Measurements from ENCODE around the gene KIAA0319L. TPM values are rescaled to one million over a fixed set of nuclear protein-coding genes. Genes with fewer than 3 reads are reported as not detected.

The KIAA0319L gene
- total and polyA plus RNA-seq, 8 donors: 13.1 to 146 (median 39.1) TPM

GRCh38 chr1:35539073-35539823 lies 18.0 kb downstream of the KIAA0319L start:
- Histone ChIP-seq H3K9me3 (no peaks in the 10 kb centered on the region), H3K27ac (peak overlapping the region; percentile 1 to 69 (median 52)), H3K4me3 (no peak overlapping the region), H3K36me3 (peaks cover 0 to 4% (median 0%) of the 10 kb centered on the region in 4 donors), H3K27me3 (no peaks in the 10 kb centered on the region), H3K4me1 (peaks cover 23 to 68% (median 42%) of the 10 kb centered on the region in 4 donors)
- intact Hi-C loops (cut with DNase I; ENCODE audit: low total_unique reads): no loop called here
- DNase-seq: peak in 1 of 2 donors; percentile 45
- no peak for TF ChIP-seq POLR2AphosphoS5 (IDR thresholded peaks at IDR 0.05)
- TF ChIP-seq, protein P1, sequence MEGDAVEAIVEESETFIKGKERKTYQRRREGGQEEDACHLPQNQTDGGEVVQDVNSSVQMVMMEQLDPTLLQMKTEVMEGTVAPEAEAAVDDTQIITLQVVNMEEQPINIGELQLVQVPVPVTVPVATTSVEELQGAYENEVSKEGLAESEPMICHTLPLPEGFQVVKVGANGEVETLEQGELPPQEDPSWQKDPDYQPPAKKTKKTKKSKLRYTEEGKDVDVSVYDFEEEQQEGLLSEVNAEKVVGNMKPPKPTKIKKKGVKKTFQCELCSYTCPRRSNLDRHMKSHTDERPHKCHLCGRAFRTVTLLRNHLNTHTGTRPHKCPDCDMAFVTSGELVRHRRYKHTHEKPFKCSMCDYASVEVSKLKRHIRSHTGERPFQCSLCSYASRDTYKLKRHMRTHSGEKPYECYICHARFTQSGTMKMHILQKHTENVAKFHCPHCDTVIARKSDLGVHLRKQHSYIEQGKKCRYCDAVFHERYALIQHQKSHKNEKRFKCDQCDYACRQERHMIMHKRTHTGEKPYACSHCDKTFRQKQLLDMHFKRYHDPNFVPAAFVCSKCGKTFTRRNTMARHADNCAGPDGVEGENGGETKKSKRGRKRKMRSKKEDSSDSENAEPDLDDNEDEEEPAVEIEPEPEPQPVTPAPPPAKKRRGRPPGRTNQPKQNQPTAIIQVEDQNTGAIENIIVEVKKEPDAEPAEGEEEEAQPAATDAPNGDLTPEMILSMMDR (IDR thresholded peaks at IDR 0.05): no peak
- no peak for TF ChIP-seq POLR2A (IDR thresholded peaks at IDR 0.05)
- TF ChIP-seq EP300 (IDR thresholded peaks at IDR 0.05): no peak
- 55 to 73% (median 62%) methylated on average over 6 of the region's 6 CpGs for WGBS, 5 donors

DNA sequence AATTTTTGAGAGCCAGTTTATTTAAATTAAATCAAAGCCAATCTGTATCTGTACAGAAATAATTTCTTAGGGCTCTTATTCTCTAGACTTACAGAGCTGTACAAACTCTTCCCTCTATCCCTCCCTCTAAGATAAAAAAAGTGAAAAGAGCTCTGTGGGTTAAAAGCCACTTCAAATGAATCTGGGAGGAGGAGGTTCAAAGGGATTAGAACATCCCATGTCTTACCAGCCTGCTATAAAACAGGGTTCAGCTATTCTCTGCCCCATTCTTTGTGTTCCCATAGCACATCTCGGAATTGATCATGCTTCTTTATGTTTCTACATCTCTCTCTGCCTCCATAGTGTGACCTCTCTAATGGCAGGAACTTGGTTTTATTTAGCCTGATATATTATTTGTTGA lies 19.4 kb downstream of the KIAA0319L start:
- TF ChIP-seq, protein P1 (IDR thresholded peaks at IDR 0.05): no peak
- TF ChIP-seq POLR2AphosphoS5 (IDR thresholded peaks at IDR 0.05) (no peak), EP300 (IDR thresholded peaks at IDR 0.05) (no peak), POLR2A (IDR thresholded peaks at IDR 0.05) (no peak)
- Histone ChIP-seq H3K4me3 (no peak overlapping the region), H3K27ac (peak overlapping the region in 2 of 5 donors; percentile 4), H3K4me1 (peaks cover 29 to 76% (median 49%) of the 10 kb centered on the region in 4 donors), H3K36me3 (no peaks in the 10 kb centered on the region), H3K27me3 (no peaks in the 10 kb centered on the region), H3K9me3 (no peaks in the 10 kb centered on the region)
- intact Hi-C loops (cut with DNase I; ENCODE audit: low total_unique reads): no loop called here
- DNase-seq: no peak
- 85 to 97% (median 95%) methylated on average over 1 of the region's 1 CpG for WGBS, 5 donors

GRCh38 chr1:35536556-35537162 lies 20.5 kb downstream of the KIAA0319L start:
- no peaks in the 10 kb centered on the region for H3K27me3 ChIP-seq
- H3K4me3 ChIP-seq: no peak overlapping the region
- no peak for TF ChIP-seq EP300 (IDR thresholded peaks at IDR 0.05)
- TF ChIP-seq POLR2AphosphoS5 (IDR thresholded peaks at IDR 0.05): no peak
- TF ChIP-seq POLR2A (IDR thresholded peaks at IDR 0.05): no peak
- TF ChIP-seq, protein P1 (IDR thresholded peaks at IDR 0.05): no peak
- peaks cover 29 to 72% (median 45%) of the 10 kb centered on the region in 4 donors for H3K4me1 ChIP-seq
- DNase-seq: no peak
- 80 to 98% (median 93%) methylated on average over 2 of the region's 2 CpGs for WGBS, 5 donors
- intact Hi-C loops (cut with DNase I; ENCODE audit: low total_unique reads): no loop called here
- peaks cover 0 to 6% (median 0%) of the 10 kb centered on the region in 4 donors for H3K36me3 ChIP-seq
- H3K27ac ChIP-seq: no peak overlapping the region
- H3K9me3 ChIP-seq: no peaks in the 10 kb centered on the region

GRCh38 chr1:35535243-35535642 lies 22.0 kb downstream of the KIAA0319L start:
- TF ChIP-seq POLR2AphosphoS5 (IDR thresholded peaks at IDR 0.05): no peak
- TF ChIP-seq EP300 (IDR thresholded peaks at IDR 0.05): no peak
- TF ChIP-seq POLR2A (IDR thresholded peaks at IDR 0.05): no peak
- TF ChIP-seq, protein P1 (IDR thresholded peaks at IDR 0.05): no peak
- no peak overlapping the region for H3K4me3 ChIP-seq
- no peaks in the 10 kb centered on the region for H3K9me3 ChIP-seq
- H3K27me3 ChIP-seq: no peaks in the 10 kb centered on the region
- no peak overlapping the region for H3K27ac ChIP-seq
- intact Hi-C loops (cut with DNase I; ENCODE audit: low total_unique reads): no loop called here
- H3K36me3 ChIP-seq: peaks cover 8 to 20% (median 12%) of the 10 kb centered on the region in 4 donors
- DNase-seq: no peak
- peaks cover 23 to 61% (median 35%) of the 10 kb centered on the region in 4 donors for H3K4me1 ChIP-seq

Measured in stomach (tissue), 9 donors.